NCI-H1092 (cell line): ENCODE measurements around the gene CAPZA2.
"Not testable (repeated sequence)": the region's sequence is repeated elsewhere in the genome, so short reads cannot be mapped to it uniquely, and the experiment has no call there.

ENCODE experiments used
- DNase-seq: peaks from one replicate; lab custom pipeline; 2025; lab: John Stamatoyannopoulos, UW

CAPZA2 gene

DNA sequence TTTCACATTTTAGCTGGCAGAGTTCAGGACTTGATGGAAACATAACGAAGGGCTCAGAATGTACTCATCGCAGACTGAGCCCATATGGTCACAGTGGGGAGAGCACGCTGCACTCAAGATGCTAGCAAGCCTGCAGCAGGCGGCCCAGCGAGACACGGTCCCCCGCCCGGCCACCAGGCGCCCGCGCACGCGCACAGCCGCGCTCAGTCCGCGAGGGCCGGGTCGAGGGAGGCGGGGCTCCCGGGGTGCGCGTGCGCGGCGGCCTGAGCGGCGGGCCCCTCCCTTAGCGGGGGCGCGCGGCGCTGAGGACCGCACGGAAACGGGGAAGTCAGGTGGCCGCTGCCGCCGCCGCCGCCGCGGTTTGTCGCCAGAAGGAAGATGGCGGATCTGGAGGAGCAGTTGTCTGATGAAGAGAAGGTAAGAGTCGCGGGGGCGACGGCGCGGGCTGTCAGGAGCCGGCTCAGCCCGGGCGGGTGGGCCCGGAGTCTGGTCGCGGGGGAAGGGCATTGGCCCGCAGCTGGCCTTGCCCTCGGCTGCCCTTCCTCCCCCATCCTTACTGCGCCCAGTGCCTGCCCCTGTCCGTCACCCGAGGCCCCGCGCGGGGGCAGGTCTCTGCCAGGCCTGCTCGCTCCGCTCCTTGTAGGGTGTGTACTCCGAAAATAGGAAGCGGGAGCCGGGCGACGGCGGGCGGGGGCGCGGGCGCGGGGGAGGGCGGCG, at the start of gene CAPZA2:
Gene CAPZA2 (plus strand): TSS at position 354 of the 717 bp plus-strand sequence. CDS start 25 bp downstream, at position 379.
- peak; percentile 93 for DNase-seq

DNA sequence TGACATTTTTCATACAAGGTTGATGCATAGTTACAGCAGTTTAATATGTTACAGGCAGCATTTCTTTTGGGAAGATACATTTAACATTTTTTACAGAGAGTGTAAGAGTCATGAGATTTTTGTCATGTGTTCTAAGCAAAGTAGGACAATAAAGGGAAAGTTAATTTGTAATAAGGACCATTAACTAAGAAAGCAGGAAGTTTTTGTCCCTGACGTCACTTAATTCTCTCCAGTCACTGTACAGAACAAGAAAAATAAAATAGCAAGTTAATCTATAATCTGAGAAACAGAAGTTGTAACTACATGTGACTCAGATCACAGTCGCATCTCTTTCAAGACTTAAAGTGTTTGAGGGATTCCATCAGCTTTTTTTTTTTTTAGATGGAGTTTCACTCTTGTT, 49.5 kb upstream of the CAPZA2 start:
- no peak for DNase-seq

DNA sequence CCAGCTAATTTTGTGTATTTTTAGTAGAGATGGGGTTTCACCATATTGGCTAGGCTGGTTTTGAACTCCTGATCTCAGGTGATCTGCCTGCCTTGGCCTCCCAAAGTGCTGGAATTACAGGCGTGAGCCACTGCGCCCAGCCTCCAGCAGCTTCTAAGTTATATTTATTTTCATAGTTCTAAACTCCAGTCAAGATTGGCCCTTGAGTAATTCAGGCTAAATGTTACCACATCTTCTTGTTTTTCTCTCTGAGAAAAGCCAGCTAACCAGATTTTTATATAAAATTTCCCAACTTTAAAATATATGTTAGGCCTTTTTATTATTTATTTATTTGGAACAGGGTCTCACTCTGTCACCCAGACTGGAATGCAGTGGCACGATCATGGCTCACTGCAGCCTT, 49.0 kb upstream of the CAPZA2 start:
- not testable (repeated sequence) for DNase-seq

DNA sequence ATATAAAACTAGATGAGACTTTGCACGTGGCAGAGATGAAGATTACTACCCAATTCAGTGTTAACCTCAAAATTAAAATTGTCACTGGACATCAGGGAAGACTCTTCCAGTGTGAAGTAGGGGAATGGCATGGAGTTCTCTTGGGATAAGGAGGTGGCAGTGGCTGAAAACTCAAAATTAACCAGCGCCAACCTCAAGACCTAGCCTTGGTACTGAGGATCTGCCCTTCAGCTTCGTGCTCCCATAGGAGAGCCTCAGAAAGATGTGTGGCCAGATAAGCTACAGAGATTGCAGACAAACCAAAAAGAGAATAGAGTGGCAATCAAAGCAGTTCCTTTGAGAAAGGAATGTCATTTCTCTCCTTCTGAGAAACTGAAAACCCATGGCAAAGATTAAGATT, 47.3 kb upstream of the CAPZA2 start:
- no peak for DNase-seq

DNA sequence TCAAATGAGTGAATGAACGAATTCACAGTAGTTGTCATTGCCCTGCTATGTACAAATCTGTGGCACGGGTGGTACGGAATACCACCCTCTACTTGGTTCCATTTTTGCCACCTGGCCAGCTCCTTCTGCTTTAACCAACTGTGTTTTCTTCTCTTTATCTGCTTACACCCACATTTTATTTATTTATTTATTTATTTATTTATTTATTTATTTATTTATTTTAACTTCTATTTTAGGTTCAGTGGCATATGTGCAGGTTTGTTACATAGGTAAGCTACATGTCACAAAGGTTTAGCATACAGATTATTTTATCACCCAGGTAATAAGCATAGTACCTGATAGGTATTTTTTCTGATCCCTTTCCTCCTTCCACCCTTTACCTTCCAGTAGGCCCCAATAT, 42.2 kb upstream of the CAPZA2 start:
- DNase-seq: no peak

DNA sequence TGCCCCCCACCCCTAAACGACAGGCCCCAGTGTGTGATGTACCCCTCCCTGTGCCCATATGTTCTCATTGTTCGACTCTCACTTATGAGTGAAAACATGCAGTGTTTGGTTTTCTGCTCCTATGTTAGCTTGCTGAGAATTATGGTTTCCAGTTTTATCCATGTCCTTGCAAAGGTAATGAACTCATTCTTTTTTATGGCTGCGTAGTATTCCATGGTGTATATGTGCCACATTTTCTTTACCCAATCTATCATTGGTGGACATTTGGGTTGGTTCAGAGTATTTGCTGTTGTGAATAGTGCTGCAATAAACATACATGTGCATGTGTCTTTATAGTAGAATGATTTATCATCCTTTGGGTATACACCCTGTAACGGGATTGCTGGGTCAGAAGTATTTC, 40.7 kb upstream of the CAPZA2 start:
- DNase-seq: not testable (repeated sequence)

DNA sequence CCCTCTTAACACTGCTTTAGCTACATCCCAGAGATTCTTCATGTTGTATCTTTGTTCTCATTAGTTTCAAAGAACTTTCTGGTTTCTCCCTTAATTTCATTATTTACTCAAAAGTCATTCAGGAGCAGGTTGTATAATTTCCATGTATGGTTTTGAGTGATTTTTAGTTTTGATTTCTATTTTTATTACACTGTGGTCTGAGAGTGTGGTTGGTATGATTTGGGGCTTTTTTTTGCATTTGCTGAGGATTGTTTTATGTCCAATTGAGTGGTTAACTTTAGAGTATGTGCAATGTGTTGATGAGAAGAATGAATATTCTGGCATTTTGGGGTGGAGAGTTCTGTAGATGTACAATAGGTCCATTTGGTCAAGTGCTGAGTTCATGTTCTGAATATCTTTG, 37.9 kb upstream of the CAPZA2 start:
- no peak for DNase-seq

DNA sequence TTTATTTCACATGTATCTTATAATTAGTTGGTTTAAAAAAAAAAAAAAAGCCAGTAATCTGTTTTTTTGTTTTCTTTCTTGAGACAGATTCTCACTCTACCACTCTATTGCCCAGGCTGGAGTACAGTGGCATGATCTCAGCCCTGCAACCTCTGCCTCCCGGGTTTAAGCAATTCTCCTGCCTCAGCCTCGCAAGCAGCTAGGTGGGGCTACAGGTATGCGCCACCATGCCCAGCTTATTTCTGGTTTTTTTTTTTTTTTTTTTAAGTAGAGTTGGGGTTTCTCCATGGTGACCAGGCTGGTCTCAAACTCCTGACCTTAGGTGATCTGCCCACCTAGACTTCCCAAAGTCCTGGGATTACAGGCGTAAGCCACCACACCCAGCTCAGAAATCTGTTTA, 34.1 kb upstream of the CAPZA2 start:
- DNase-seq: no peak

DNA sequence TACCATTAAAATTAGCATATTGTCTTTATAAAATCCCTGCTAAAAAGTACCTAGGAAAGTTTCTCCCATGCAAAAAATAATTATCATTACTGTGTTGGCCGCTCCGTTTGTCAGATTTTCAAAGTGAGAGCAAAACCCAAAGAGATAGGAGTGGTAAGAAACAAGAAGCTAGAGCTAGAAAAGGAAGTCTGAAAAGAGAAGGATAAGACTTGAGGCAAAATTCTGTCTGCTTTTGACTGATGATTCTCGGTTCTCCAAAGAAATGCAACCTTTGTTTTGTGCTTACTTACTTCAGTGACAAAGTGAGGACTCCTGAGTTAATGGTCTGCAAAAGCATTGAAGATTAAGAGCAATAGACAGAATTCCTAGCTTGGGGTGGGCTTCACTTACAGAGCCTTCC, 33.3 kb upstream of the CAPZA2 start:
- no peak for DNase-seq

DNA sequence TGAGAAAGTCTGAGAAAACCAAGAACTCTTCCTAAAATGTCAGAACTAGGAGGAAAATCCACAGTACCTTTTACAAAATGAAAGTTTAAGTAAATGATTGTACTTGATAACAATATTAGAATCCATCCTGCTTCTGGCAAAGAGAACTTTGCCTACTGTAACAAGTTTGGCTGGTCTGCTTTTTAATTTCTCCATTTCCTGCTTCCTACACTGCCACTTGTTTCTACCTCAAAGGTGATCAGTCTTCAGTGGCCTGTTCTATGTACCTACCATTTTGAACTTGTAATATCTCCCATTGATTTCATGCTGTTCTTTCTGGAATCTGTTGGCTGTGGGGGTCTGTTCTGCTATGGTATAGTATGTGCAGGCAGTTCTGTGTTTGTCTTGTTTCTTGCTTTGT, 32.9 kb upstream of the CAPZA2 start:
- DNase-seq: no peak

DNA sequence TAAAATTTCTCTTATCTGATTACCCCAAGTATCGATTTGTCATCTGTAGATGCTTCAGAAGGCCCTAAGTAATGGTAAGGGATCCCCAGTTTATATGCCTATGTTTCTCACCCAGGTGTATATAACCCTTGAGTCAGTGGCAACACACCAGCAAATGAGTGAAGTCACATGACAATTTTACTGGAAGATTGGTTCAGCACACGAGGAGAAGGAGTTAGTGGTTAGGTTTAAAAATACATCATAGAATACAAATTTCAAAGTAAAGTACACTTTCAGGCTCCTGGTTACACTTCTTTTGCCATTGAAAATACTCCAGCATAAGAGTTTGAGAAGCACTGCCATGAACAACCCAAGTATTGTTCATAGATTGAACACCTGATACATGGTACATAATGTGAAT, 29.7 kb upstream of the CAPZA2 start:
- no peak for DNase-seq

DNA sequence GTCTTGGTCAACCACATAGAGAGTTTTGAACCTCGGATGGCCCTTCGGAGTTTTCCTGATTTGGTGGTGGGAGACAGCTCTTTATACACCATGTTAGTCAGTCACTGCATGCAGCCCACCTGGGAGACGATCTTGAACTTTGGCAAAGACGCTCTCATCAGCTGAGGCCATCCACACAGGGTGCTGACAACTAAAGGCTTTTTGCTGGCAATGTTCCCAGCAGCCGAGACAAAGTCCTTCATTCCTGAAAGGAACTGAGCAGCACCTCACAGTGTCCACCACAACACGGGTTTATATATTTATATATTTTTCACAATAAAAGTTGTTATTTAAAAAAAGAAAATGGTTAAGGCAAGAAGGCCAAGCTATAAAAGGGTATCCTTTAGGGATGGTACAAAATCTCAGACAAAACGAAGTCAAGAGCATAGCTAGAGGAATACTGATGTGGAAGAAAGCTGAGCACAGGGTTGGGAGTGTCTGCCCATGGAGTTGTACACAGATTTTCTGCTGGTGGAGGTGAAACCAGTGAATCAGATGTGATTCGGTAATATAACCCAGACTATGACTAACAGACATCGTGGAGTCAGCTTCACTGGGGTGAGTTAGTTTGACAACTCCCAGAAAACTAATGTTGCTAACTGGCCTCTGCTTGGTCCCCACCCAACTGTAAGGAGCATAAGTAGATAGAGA, 27.4 kb upstream of the CAPZA2 start:
- no peak for DNase-seq

DNA sequence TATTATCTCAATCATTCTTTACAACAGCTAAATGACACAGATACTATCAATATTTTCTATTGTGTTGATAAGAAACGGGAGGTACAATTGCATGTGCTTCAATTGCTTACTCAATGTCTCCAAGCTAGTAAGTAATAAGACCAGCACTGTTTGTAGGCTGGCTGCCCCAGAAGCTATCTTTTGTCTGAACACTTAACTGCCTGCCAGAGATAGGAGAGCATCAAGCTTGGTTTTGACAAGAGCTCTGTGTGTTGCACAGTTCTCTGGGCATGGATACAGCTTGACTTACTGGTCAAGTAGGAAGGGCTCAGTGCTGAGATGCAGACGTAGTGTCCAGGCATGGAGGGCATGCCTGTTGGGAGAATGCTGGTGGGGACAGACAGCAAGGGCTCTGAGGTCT, 26.3 kb upstream of the CAPZA2 start:
- no peak for DNase-seq

DNA sequence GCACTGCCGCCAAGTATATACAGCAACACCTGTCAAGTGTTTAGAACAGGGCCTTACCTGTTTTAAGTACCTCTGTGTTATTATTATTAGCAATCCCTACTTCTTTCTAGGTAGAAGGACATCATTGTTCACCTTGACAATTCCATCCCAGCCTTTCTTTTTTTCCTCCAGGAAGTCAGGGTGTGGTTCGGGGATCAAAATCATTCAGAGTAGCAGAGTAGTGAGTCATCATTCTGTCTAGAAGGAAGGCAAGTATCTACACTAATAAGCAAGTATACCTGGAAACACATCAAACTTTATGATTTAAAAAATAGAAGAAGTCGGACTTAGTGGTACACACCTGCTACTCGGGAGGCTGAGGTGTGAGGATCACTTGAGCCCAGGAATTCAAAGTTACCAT, 25.5 kb upstream of the CAPZA2 start:
- no peak for DNase-seq

DNA sequence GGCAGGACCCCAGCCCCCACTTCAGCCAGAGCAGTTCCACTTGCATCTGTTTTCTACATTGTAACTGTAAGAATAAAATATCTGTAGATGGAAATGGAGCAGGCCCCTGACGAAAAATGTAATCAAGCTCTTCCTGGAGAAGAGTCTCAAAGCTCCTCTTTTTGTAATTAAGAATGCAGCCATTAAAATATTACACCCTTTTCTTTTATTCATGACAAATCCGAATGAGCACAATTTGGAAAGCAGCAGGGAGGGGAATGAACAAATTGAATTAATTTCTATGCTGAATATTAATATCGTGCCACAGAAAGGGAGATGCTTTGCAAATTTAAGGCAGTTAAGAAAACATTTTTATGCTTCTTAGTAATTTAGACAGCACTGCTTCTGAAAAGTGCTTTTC, 24.8 kb upstream of the CAPZA2 start:
- no peak for DNase-seq

DNA sequence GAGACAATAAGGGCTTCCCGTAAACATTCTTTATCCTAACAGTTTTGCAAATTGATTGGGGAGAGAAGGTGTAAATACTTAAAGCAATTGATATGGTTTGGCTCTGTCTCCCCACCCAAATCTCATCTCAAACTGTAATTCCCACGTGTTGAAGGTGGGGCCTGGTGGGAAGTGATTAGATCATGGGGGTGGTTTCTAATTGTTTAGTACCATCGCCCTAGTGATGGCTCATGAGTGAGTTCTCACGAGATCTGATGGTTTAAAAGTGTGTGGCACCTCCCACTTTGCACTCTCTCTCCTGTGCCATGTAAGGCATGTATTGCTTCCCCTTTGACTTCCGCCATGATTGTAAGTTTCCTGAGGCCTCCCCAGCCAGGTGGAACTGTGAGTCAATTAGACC, 22.1 kb upstream of the CAPZA2 start:
- no peak for DNase-seq

DNA sequence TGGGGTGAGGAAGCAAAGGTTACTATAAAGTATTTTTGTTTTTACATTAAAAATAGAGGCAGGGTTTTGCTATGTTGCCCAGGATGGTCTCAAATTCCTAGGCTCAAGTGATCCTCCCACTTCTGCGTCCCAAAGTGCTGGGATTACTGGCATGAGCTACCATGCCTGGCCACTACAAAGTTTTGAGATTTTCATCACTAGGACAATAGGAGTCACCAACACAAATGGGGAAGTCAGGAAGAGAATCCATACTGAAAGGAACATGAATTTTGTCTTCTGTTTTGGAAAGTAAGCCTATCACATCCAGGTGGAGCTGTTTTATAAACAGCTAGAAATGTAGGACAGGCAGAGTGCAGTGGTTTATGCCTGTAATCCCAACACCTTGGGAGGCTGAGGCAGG, 20.0 kb upstream of the CAPZA2 start:
- no peak for DNase-seq

DNA sequence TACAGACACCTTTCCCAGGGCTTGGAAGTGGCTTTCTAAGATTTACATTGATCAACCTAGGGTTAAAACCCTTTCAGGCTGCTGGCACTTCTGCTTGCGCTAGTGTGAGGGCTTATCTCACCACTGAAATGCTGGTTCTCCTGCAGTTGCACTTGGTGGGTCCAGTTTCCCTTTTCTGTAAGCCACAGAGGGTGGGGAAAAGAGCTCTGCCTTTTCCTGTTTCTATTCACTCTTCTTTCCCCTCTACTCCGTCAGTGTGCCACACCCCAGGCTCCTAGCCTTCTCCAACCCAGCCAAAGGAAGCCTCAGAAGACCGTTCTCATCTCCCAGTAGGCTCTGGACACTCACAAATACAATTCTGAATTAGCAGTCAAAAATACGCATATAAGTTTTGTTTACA, 19.0 kb upstream of the CAPZA2 start:
- DNase-seq: no peak

DNA sequence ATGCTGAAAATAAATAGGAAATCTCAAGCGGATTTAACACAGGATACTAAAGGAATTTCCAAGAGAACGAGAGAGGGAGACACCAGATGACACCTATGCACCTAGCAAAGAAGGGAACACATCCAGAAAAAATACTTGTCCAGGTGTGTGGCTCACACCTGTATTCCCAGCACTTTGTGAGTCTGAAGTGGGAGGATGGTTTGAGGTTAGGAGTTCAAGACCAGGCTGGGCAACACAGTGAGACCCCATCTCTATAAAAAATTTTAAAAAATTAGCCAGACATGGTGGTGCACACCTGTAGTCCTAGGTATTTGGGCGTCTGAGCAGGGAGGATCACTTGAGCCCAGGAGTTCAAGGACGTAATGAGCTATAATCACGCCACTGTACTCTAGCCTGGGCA, 11.2 kb upstream of the CAPZA2 start:
- no peak for DNase-seq

DNA sequence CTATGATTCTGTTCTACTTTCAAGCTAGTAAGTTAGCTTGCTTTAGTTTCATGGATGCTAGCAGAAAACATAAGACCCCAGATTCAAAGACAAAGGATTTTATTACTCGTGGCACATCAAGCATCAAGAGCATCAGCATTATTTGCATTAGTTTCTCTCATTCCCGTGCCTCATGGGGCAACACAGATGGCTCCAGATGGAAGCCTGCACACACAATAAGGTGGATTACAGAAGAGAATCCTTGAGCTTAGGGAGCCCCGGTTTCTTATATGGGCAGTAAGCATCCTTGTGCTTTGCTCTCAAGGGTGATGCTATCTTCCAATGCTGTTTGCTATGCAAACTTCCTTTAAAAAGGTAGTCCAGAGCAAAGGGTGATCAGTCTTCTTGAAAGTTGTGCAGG, 10.7 kb upstream of the CAPZA2 start:
- DNase-seq: no peak

DNA sequence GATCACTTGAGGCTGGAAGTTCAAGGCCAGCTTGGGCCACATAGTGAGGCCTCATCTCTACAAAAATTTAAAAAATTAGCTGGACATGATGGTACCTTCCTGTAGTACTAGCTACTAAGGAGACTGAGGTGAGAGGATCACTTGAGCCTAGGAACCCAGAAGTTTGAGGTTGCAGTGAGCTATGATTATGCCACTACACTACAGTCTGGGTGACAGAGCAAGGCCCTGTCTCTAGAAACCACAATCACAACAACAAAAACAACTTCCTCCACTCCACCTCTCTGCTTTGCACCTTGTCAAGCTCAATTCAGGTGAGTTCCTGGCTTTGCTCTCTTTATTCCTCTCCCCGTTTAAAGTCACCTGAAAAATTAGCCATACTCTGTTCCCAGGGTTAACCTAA, 8.3 kb upstream of the CAPZA2 start:
- DNase-seq: no peak

DNA sequence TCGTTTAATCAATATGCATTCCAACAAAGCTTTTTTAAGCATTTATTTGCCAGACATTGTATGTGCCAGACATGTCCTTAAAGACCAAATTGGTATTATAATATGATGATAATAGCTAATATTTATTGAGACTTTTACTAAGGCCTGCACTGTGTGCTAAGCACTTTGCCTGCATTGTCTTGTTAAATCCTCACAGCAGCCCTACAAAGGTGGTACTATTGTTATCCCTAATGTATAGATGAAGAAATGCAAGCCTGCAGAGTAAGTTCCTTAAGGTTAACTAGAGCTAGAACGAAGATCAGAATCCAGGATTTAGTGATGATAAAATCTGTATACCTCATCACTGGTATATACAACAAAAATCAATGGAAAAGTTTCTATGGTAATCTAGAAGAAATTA, 5.3 kb upstream of the CAPZA2 start:
- DNase-seq: no peak

DNA sequence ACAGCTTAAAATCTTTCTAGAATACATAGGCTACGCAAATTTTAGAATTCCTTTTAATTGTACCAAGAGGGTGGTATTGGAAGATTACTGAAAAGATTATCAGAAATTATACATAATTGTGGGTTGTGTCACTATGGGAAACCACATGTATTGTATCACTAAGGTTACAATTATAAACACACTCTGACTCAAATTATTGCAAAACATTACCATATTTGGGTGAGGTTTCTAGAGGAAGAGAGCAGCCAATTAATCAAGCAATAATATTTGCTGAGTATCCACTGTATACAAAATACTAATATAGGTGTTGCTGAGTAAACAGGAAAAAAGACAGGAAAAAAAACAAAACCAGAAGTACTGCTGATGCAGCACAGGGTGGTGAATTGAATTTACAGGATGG, 3.1 kb upstream of the CAPZA2 start:
- no peak for DNase-seq

DNA sequence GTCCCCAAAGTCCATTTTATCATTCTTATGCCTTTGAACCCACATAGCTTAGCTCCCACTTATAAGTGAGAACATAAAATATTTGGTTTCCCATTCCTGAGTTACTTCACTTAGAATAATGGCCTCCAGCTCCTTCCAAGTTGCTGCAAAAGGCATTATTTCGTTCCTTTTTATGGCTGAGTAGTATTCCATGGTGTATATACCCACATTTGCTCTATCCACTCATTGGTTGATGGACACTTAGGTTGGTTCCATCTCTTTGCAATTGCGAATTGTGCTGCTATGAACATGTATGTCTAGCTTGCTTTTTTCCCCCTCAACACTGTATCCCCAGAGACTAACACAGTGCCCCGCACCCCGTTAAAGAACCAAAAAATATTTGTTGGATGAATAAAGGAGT, 670 bp upstream of the CAPZA2 start:
- no peak for DNase-seq
